Astrocyte of the hippocampus (primary cell): ENCODE results near the gene CHST12.
"Not testable (repeated sequence)": the region's sequence is repeated elsewhere in the genome, so short reads cannot be mapped to it uniquely, and the experiment has no call there.

ENCODE experiments used
- DNase-seq: peaks from one replicate; pipeline ENCODE4 v3.0.0; 2011; ENCODE audit warnings: low read depth, low spot score

The CHST12 gene

DNA sequence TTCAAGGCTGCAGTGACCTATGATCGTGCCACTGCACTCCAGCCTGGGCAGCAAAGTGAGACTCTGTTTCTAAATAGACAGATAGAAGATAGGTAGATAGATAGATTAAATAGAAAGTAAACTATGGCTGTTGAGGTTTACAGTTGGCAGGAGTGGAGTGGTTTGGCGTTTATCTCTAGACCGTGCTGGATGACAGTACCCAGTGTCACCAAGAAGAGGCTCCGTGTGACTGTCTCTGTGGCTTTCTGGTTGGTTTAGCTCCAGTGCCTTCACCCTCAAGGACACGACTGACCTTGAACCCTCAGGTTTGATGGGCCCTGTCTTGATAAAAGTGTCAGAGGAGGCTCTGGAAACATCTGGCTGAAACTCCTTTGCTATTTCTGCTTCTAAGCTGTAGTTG lies 31.7 kb downstream of the CHST12 start:
- DNase-seq = no peak

DNA sequence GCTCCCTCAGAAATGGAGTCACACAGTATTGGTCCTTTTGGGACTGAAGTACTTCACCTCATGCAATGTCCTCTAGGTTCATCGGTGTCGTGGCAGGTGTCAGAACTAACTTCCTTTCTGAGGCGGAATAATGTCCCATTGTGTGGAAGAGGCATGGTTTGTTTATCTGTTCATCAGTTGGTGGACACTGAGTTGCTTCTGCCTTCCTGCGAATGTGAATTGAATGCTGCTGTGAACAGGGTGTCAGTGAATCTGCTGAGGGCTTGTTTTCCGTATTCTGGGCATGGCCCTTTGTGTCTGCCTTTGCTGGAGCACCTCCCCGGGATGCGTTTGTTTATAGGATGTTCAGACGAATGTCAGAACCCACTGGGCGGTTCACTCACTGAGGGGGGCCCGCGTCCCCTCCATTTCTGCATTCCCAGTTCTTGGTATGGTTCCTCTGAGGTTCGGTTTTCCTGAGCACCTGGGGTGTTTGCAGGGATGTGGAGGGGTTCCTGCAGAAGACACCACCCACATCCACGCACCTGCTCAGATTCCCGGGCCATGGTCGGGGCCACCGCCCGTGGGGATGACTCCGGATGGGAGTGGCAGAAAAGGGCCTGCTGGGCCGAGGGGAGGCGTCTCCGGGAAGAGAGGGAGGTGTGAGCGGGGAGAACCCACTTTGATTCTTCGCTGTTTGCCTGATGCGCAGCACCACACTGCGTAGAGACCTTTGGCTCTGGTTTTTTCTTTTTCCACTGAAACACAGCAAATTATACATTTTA lies 33.1 kb downstream of the CHST12 start:
- DNase-seq = no peak

- DNase-seq = no peak
These were observed 33.7 kb downstream of the CHST12 start for GRCh38 chr7:2437136-2437535.

DNA sequence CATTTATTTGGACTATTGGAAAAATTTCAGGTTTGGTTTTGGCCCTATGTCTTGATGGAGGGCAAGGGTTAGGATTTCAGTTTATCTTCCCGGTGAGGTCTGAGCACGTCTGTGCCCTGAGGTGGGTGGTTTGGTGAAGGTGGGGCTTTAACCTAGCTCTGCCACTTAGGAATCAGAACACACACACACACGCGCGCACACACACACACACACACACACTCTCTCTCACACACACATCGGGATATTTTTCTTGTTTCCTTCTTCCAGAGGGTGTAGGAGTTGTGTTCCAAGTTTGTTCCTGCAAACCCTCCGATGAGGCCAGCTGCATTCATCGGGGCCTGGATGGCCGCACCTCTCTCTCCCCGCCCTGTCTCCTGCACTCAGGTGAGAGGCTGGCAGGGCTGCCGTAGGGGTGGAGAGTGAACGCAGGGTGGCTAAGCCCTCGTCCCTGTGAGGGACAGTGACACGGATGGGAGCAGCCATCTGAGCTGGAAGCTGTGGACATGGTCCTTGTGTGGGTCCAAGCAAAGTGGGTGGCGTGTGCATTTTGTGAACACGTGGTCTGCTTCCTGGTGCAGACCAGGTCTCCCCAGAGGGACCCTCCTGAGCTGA lies 34.2 kb downstream of the CHST12 start:
- no peak for DNase-seq

DNA sequence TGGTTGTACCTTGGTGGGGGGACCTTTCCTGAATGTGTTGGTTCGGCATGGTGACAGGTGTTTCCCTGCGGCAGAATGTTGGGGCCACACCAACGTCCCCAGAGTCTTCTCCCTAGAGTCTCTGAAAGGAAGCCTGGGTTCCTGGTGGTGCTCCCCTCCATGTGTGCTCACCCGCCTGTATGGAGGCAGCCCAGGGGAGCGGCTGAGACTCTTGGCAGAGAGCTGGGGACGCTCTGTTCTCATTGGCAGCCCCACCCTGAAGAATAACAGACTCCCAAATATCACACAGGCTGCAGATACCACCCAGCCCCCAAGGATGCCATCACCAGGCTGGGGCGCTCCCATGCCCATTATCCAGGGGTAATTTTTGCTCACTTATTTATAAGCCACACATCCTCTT lies 34.8 kb downstream of the CHST12 start:
- no peak for DNase-seq

GRCh38 chr7:2438775-2439174 lies 35.4 kb downstream of the CHST12 start:
- DNase-seq = no peak

DNA sequence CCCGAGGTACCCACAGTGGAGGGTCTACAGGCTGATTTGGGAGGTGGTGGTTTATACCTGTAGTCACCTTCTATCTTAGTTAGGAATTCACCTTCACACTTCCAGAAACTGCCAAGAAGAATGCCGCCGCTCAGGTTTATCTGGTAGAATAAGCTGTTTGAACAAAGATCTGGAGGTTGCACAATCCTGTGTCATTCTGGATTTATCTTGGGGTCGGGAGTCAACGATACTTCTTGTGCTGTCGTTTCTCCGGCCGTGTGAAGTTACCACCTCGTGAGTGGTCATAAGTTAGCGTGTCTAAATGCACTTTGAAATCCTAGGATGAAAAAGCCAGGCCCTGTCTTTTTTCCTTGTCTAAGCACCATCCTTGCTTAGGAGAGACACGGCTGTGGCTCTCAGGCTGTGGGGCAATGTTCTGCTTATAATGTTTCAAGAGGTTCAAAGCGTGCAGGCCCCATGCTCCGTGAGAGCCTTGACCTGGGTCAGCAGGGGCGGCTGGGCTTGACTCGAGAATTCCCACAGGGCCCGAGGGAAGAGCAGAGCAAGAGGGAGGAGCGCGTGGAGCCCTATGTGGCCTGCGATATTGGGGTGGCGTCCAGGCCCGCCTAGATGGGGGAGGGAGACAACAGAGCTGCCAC lies 37.3 kb downstream of the CHST12 start:
- DNase-seq = no peak

DNA sequence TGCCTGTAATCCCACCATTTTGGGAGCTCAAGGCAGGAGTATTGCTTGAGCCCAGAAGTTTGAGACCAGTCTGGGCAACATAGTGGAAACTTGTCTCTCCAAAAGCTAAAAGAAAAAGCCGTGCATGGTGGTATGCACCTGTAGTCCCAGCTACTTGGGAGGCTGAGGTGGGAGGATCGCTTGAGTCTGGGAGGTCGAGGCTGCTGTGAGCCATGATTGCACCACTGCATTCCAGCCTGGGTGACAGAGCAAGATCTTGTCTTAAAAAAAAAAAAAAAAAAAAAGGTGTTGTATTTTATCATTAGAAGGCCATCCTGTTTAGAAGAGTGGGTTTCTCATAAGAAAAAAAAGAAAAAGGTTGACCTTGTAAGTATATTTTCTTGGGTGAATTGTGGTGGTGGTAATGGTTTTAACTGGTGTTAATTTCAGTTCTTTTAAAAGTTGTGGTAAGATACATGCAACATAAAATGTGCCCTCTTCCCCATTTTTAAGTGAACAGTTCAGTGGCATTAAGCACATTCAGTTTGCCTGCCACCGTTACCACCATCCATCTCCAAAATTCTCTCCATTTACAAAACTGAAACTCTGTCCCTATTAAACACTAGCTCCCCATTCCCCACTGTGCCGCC lies 38.1 kb downstream of the CHST12 start:
- no peak for DNase-seq

- DNase-seq = no peak
These were observed 40.1 kb downstream of the CHST12 start for GRCh38 chr7:2443491-2443890.

DNA sequence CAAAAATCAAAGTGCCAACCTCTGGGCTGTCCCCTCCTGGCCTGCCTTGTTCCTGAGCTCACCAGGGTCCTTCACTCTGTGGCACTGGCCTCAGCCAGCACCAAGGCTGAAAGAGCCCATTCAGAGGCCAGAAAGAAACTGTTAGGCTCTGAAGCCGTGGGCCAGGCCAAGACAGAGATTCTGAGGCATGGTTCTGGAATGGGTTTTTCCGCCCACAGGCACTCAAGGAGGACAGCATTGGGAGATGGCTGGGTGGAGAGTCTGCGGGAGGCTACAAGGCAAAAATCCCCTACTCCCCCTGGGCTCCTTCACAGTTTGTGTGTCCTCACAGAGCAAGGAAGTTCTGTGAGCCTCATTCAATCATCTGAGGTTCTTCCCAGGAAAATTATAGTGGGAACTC lies 41.1 kb downstream of the CHST12 start:
- DNase-seq = peak; percentile 81

DNA sequence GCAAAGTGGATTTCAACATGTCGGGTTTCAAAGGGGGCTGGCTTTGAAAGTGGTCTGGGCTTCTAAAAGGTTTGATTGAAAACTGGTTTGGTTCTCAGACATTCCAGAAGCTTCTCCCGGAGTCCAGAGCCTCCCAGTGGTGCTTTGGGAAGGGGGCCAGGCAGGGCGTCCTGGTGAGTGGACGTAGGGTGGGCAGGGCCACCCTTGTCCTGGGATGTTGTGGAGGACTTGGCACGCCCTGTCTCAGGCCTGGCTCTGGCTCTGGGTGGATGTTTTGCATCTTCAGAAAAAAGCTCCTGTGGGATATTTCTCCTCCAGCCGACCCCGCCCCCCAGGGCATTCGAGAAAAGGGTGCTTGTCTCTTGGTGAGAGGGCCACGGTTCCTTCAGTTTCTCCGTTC lies 41.6 kb downstream of the CHST12 start:
- DNase-seq = peak; percentile 36

DNA sequence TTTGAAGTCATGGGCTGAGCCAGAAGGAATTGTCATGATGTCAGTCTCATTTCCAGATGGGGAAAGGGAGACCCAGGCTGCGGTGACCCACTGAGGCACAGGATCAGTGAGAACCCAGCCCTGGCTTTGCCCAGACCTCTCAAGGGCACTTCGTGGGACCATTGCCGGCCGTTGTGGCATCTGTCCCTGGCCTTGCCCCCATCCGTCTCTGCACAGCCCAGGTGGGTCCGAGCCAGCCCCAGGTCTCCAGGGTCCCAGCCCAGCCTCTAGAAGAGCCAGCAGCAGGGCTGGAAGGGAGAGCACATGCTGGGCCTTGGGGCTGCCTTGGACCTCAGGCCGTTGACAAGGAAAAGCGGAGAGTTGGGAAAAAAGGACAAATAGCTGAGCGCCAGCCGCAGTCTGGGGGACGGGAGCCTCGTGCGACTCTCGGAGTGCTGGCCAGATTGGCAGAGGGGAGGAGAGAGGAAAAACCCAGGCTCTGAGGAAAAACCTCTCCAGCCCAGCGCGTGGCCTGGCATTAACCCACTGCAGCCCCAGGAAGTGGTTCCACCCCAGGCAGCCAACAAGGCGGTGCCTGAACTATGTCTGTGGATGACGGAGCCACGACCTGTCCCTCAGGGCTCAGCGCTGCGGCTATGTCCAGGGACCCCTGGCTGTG lies 42.6 kb downstream of the CHST12 start:
- no peak for DNase-seq

DNA sequence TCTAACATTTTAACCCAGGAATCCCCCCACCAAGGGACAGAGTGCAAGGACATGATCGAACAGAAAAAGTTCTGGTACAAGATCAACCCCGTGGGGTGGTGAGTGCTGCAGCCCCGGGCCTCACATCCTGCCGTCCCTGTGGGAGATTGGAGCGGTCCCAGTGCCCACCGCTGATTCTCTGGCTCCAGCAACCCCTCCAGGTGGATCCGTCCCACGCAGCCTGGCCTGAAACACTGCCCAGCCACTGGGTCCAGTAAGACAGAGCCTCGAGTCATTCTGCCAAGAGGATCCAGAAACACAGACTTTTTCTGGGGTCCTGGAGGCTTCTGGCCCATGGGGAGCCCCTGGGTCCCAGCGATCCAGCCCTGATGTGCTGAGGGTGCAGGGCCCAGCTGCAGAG lies 43.3 kb downstream of the CHST12 start:
- DNase-seq = no peak

- no peak for DNase-seq
These were observed 47.0 kb downstream of the CHST12 start for GRCh38 chr7:2450198-2451107.

DNA sequence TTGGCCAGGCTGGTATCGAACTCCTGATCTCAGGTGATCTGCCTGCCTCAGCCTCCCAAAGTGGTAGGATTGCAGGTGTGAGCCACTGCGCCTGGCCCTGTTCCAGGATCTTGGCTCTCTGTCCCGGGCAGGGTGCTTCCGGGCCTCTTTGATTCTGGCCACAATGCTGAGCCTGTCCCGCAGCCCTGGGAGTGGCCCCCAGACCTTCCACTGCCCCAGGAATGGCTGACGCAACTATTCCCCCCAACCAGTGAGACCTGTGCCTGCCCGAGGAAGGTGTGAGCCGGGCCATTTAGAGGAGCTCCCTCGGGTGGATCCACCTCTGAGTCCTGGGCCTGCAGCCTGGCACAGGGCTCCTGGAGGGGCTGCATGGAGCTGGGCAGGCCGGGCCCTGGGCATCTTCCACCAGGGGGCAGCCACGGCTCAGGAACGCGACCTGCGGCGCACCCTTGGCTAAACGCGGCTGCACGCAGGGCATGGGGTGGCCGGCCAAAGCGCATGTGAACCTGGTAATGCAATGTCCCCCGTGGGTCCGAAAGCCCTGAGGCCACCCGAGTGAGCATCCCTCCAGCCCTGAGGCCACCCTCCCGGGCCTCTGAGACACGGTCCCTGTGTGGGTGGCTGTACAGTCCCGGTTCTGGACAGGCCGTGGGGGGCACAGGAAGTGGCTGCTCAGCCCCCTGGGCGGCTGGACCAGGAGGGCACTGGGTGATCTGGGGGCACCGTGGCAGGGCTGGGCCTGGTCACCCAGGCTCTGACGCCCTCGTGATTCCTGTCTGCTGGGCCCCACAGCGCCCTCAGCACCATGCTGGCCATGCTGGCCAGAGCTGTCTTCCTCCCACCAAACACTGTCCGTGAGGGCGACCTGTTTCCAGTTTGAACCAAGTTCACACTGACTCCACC lies 48.0 kb downstream of the CHST12 start:
- peak; percentile 90 for DNase-seq

- DNase-seq = no peak
These were observed 48.7 kb downstream of the CHST12 start for GRCh38 chr7:2452074-2452507.

GRCh38 chr7:2452643-2453270 lies 49.3 kb downstream of the CHST12 start:
- DNase-seq = no peak

GRCh38 chr7:2453849-2454248 lies 50.4 kb downstream of the CHST12 start:
- not testable (repeated sequence) for DNase-seq

GRCh38 chr7:2459674-2460073 lies 56.3 kb downstream of the CHST12 start:
- no peak for DNase-seq
